ENCODE results near the gene CD27.

GRCh38 chr12:6435961-6436715, 8.6 kb upstream of the CD27 start:
- TF ChIP-seq CTCF (IDR thresholded peaks at IDR 0.05) (no peak), POLR2A (IDR thresholded peaks at IDR 0.05) (no peak)

All from right lobe of liver (tissue), 4 donors.